Measurements from ENCODE around the gene BUD13.
A peak's percentile ranks its signal among the peaks of the same experiment; 100 is the strongest.

Gene BUD13

GRCh38 chr11:116736763-116737162, 36.0 kb downstream of the BUD13 start:
- Histone ChIP-seq H3K9ac (ENCODE audit: low read depth, low read length, poor library complexity, severe bottlenecking) (no peak overlapping the region), H3F3A (ENCODE audit: low read depth) (no peaks in the 10 kb centered on the region), H4K20me1 (ENCODE audit: insufficient read depth, low read length, poor library complexity, severe bottlenecking) (no peaks in the 10 kb centered on the region), H2AFZ (ENCODE audit: low read length) (no peak overlapping the region), H3K9me3 (ENCODE audit: insufficient read depth, low read depth, low read length) (no peaks in the 10 kb centered on the region), H3K4me3 (ENCODE audit: low read length, poor library complexity, severe bottlenecking) (no peak overlapping the region), H3K4me2 (ENCODE audit: low read depth, low read length, poor library complexity, severe bottlenecking) (no peak overlapping the region), H3K36me3 (ENCODE audit: insufficient read depth, low read length) (no peaks in the 10 kb centered on the region), H3K79me2 (ENCODE audit: insufficient read depth, low read length) (no peaks in the 10 kb centered on the region), H3K27me3 (ENCODE audit: insufficient read depth, low read length, poor library complexity, severe bottlenecking) (no peaks in the 10 kb centered on the region), H3K9me2 (replicated peaks; ENCODE audit: low read depth, low read length) (no peaks in the 10 kb centered on the region), H3K4me1 (ENCODE audit: insufficient read depth, low read length, poor library complexity, severe bottlenecking) (no peaks in the 10 kb centered on the region)
- TF ChIP-seq CTCF (conservative IDR thresholded peaks at IDR 0.05; ENCODE audit: low read length) = peak; percentile 58
- no peak for TF ChIP-seq EZH2phosphoT487 (IDR thresholded peaks at IDR 0.05; ENCODE audit: borderline replicate concordance)

- no peaks in the 10 kb centered on the region for H3K9me3 ChIP-seq (ENCODE audit: insufficient read depth, low read depth, low read length)
- H3K4me2 ChIP-seq (ENCODE audit: low read depth, low read length, poor library complexity, severe bottlenecking) = no peak overlapping the region
- H3K4me3 ChIP-seq (ENCODE audit: low read length, poor library complexity, severe bottlenecking) = no peak overlapping the region
- H3K27me3 ChIP-seq (ENCODE audit: insufficient read depth, low read length, poor library complexity, severe bottlenecking) = no peaks in the 10 kb centered on the region
- H3K9ac ChIP-seq (ENCODE audit: low read depth, low read length, poor library complexity, severe bottlenecking) = no peak overlapping the region
- H3K4me1 ChIP-seq (ENCODE audit: insufficient read depth, low read length, poor library complexity, severe bottlenecking) = no peaks in the 10 kb centered on the region
- H3K79me2 ChIP-seq (ENCODE audit: insufficient read depth, low read length) = no peaks in the 10 kb centered on the region
- no peak for TF ChIP-seq CTCF (conservative IDR thresholded peaks at IDR 0.05; ENCODE audit: low read length)
- no peak for TF ChIP-seq EZH2phosphoT487 (IDR thresholded peaks at IDR 0.05; ENCODE audit: borderline replicate concordance)
- H3K36me3 ChIP-seq (ENCODE audit: insufficient read depth, low read length) = no peaks in the 10 kb centered on the region
- H3K9me2 ChIP-seq (replicated peaks; ENCODE audit: low read depth, low read length) = no peaks in the 10 kb centered on the region
- H3F3A ChIP-seq (ENCODE audit: low read depth) = no peaks in the 10 kb centered on the region
- no peak overlapping the region for H2AFZ ChIP-seq (ENCODE audit: low read length)
- H4K20me1 ChIP-seq (ENCODE audit: insufficient read depth, low read length, poor library complexity, severe bottlenecking) = no peaks in the 10 kb centered on the region
These were observed 38.7 kb downstream of the BUD13 start for GRCh38 chr11:116733969-116734508.

GRCh38 chr11:116733043-116733755, 39.6 kb downstream of the BUD13 start:
- no peak overlapping the region for H3K4me3 ChIP-seq (ENCODE audit: low read length, poor library complexity, severe bottlenecking)
- H3K36me3 ChIP-seq (ENCODE audit: insufficient read depth, low read length) = no peaks in the 10 kb centered on the region
- H3K79me2 ChIP-seq (ENCODE audit: insufficient read depth, low read length) = no peaks in the 10 kb centered on the region
- no peaks in the 10 kb centered on the region for H3K4me1 ChIP-seq (ENCODE audit: insufficient read depth, low read length, poor library complexity, severe bottlenecking)
- H2AFZ ChIP-seq (ENCODE audit: low read length) = no peak overlapping the region
- no peak overlapping the region for H3K4me2 ChIP-seq (ENCODE audit: low read depth, low read length, poor library complexity, severe bottlenecking)
- no peaks in the 10 kb centered on the region for H3K9me3 ChIP-seq (ENCODE audit: insufficient read depth, low read depth, low read length)
- no peaks in the 10 kb centered on the region for H3K27me3 ChIP-seq (ENCODE audit: insufficient read depth, low read length, poor library complexity, severe bottlenecking)
- H3K9ac ChIP-seq (ENCODE audit: low read depth, low read length, poor library complexity, severe bottlenecking) = no peak overlapping the region
- no peaks in the 10 kb centered on the region for H4K20me1 ChIP-seq (ENCODE audit: insufficient read depth, low read length, poor library complexity, severe bottlenecking)
- no peaks in the 10 kb centered on the region for H3K9me2 ChIP-seq (replicated peaks; ENCODE audit: low read depth, low read length)
- TF ChIP-seq EZH2phosphoT487 (IDR thresholded peaks at IDR 0.05; ENCODE audit: borderline replicate concordance) (no peak), CTCF (conservative IDR thresholded peaks at IDR 0.05; ENCODE audit: low read length) (no peak)
- H3F3A ChIP-seq (ENCODE audit: low read depth) = no peaks in the 10 kb centered on the region
